Activated naive CD4-positive, alpha-beta T cell treated with anti-CD3 and anti-CD28 coated beads, Interleukin-2, amount 50 U/mL, for 24 hours (primary cell): ENCODE data around the gene SCN5A.

Source experiments
- H3K27ac Mint-ChIP-seq: one replicate; pipeline ENCODE4 v1.8.0; 2021; ENCODE audit warnings: mild to moderate bottlenecking, mixed read lengths
- H3K27me3 Mint-ChIP-seq: one replicate; pipeline ENCODE4 v1.8.0; 2021; ENCODE audit warnings: mixed read lengths
- H3K36me3 Mint-ChIP-seq: one replicate; pipeline ENCODE4 v1.8.0; 2021; ENCODE audit warnings: mixed read lengths
- H3K4me1 Mint-ChIP-seq: one replicate; pipeline ENCODE4 v1.8.0; 2021; ENCODE audit warnings: mixed read lengths
- H3K4me3 Mint-ChIP-seq: one replicate; pipeline ENCODE4 v1.8.0; 2021; ENCODE audit warnings: mild to moderate bottlenecking, mixed read lengths
- H3K9me3 Mint-ChIP-seq: one replicate; pipeline ENCODE4 v1.8.0; 2021; ENCODE audit warnings: mixed read lengths

SCN5A gene

DNA sequence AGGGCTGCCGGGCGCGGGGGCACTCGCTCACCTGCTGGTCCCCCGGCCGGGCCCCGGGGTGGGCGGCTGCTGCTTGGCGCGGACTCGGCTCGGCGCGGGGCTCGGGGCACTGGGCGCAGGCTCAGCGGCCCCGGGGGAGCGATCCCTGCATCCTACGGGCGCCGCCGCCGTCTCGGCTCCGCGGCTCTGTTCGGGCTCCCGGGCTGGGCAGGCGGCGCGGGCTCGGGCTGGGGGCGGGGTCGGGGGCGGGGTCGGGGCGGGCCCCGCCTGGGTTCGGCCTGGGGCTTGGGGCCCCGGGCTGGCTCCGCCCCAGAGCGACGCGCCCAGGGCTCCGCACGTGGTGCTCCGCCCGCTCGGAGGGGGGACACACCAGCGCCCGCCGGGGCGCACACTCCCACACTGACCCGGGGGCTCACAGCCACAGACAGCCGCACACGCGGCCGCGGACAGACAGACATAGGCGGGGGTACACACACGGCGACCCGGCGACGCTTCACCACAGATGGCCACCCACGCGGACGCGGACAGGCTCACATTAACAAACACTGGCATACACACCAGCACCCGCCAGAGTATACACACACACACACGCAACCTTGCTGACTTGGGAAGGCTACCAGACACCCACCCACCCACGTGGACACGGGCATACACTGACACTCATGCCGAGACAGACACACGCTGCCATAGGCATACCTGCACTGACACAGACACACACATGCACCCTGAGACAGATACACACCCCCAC is at the start of gene SCN5A:
TSS of gene SCN5A (minus strand) at position 188 of the 748 bp plus-strand sequence. CDS start 16,380 bp downstream, outside the sequence.
- no peaks in the 10 kb centered on the region for H3K36me3 Mint-ChIP-seq
- H3K27me3 Mint-ChIP-seq, result peaks cover 11% of the 10 kb centered on the region
- peak within 1 kb of the TSS; percentile 64 for H3K4me3 Mint-ChIP-seq
- no peaks in the 10 kb centered on the region for H3K9me3 Mint-ChIP-seq
- peak within 1 kb of the TSS; percentile 79 for H3K27ac Mint-ChIP-seq
- H3K4me1 Mint-ChIP-seq, result peaks cover 7% of the 10 kb centered on the region

DNA sequence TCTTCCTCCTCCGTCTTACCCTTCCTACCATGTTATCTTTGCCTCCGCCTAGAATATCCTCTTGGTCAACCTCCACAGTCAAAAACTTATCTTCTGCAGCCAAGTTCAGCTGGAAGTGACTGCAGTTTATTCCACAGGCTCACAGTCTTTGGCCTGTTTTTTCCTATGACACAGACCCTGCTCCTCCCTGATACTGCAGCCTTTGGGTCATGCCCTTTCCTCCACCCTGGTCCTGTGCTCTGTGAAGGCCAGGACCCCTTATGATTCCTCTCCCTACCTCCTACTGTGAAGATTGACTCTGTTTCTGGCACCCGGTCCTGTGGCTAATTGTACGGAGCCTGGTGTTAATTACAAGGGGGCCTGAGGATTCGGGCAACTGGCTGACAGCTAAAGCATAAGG is 49.3 kb upstream of the SCN5A start:
- H3K4me3 Mint-ChIP-seq, result no peak overlapping the region
- no peaks in the 10 kb centered on the region for H3K9me3 Mint-ChIP-seq
- peaks cover 4% of the 10 kb centered on the region for H3K27me3 Mint-ChIP-seq

DNA sequence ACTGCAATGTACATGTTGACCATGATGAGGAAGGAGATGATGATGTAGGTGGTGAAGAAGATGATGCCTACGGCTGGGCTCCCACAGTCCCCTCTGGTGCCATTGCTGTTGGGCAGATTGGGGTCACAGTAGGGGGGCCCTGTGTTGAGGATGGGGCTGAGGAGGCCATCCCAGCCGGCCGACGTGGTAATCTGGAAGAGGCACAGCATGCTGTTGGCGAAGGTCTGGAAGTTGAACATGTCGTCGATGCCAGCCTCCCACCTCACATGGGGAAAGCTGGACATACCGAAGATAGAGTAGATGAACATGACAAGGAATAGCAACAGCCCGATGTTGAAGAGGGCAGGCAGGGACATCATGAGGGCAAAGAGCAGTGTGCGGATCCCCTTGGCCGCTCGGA is 48.6 kb upstream of the SCN5A start:
- no peaks in the 10 kb centered on the region for H3K9me3 Mint-ChIP-seq

More for the DNA sequence above, 49.3 kb upstream of the SCN5A start:
- no peaks in the 10 kb centered on the region for H3K36me3 Mint-ChIP-seq
- H3K4me1 Mint-ChIP-seq, result no peaks in the 10 kb centered on the region
- H3K27ac Mint-ChIP-seq, result no peak overlapping the region

DNA sequence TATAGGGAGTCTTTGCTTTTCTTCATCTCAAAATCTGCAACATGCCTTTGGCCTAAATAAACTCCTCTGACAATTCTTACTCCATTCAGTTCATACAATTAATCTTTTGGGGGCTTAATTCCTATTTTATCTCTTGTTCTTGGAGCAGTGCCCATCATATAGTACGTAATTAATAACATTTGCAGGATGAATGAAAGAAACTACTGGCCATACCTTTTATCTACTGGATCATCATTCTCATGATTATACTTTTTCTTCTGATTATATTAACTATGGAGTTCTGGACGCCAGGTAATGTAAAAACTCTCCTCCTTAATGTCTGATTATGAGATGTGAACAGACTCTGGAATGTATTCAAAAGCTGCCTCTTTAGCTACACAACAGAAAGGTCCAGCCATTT is 46.5 kb upstream of the SCN5A start:
- Mint-ChIP-seq H3K4me1 (no peaks in the 10 kb centered on the region), H3K4me3 (no peak overlapping the region), H3K9me3 (no peaks in the 10 kb centered on the region), H3K27me3 (peaks cover 4% of the 10 kb centered on the region), H3K27ac (no peak overlapping the region), H3K36me3 (no peaks in the 10 kb centered on the region)

More for the DNA sequence above, 48.6 kb upstream of the SCN5A start:
- no peak overlapping the region for H3K4me3 Mint-ChIP-seq
- no peaks in the 10 kb centered on the region for H3K36me3 Mint-ChIP-seq
- peaks cover 4% of the 10 kb centered on the region for H3K27me3 Mint-ChIP-seq
- H3K4me1 Mint-ChIP-seq, result no peaks in the 10 kb centered on the region
- no peak overlapping the region for H3K27ac Mint-ChIP-seq

DNA sequence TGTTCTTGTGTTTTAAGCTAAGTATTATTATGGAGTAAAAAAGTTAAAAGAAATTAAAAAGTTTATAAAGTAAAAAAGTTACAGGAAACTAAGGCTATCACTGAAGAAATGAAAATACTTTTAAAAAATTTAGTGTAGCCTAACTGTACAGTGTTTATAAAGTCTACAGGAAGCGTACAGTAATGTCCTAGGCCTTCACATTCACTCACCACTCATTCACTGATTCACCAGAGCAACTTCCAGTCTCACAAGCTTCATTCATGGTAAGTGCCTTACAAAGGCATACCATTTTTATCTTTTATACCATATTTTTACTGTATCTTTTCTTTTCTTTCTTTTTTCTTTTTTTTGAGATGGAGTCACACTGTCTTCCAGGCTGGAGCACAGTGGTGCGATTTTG is 40.7 kb upstream of the SCN5A start:
- Mint-ChIP-seq H3K36me3 (no peaks in the 10 kb centered on the region), H3K4me3 (no peak overlapping the region), H3K27ac (no peak overlapping the region), H3K4me1 (no peaks in the 10 kb centered on the region), H3K9me3 (no peaks in the 10 kb centered on the region), H3K27me3 (no peaks in the 10 kb centered on the region)

DNA sequence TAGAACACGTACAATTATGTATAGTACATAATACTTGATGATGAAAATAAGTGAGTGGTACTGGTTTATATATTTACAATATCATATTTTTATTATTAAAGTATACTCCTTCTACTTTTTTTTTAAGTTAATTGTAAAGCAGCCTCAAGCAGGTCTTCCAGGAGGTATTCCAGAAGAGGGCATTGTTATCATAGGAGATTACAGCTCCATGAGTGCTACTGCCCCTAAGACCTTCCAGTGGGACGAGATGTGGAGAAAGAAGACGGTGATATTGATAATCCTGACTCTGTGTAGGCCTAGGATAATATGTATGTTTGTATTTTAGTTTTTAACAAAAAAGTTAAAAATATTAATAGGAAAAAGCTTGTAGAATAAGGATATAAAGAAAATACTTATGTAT is 40.3 kb upstream of the SCN5A start:
- Mint-ChIP-seq H3K27me3 (no peaks in the 10 kb centered on the region), H3K4me1 (no peaks in the 10 kb centered on the region), H3K36me3 (no peaks in the 10 kb centered on the region), H3K9me3 (no peaks in the 10 kb centered on the region), H3K27ac (no peak overlapping the region), H3K4me3 (no peak overlapping the region)

DNA sequence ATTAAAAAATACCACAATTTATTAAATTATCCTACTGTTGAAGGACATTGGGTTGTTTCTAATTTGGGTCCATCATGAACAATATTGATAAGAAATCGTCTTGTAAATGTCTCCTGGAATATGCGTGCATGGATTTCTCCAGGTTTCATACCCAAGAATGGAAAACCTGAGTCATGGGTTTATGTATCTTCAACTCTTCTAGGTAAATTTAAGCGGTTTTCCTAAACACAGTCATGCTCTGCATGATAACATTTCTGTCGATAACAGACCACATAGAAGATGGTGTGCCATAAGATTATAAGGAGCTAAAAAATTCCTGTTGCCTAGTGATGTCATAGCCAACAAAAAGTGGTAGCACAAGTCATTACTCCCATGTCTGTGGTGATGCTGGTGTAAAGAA is 39.9 kb upstream of the SCN5A start:
- Mint-ChIP-seq H3K27me3 (no peaks in the 10 kb centered on the region), H3K4me3 (no peak overlapping the region), H3K36me3 (no peaks in the 10 kb centered on the region)

DNA sequence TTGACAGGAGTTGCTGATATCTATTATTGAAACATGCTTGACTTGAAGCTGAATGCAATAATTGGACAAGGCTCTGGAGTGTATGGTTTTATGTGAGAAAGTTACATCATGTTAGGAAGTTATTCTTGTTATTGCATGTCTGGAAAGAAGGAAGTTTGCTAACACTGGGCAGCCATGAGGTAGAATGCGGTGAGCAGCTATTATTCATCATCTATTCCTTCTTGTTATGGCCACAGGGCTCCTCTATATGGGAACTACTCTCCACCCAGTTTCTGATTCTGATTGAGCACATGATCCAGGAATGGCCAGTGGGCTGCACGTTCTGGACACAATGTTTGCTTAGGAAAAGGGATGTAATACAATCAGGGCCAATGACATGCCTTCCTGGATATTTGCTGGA is 37.8 kb upstream of the SCN5A start:
- Mint-ChIP-seq H3K9me3 (no peaks in the 10 kb centered on the region), H3K4me3 (no peak overlapping the region), H3K27ac (no peak overlapping the region), H3K4me1 (no peaks in the 10 kb centered on the region), H3K36me3 (no peaks in the 10 kb centered on the region), H3K27me3 (no peaks in the 10 kb centered on the region)

More for the DNA sequence above, 39.9 kb upstream of the SCN5A start:
- H3K4me1 Mint-ChIP-seq, result no peaks in the 10 kb centered on the region
- no peak overlapping the region for H3K27ac Mint-ChIP-seq
- no peaks in the 10 kb centered on the region for H3K9me3 Mint-ChIP-seq

DNA sequence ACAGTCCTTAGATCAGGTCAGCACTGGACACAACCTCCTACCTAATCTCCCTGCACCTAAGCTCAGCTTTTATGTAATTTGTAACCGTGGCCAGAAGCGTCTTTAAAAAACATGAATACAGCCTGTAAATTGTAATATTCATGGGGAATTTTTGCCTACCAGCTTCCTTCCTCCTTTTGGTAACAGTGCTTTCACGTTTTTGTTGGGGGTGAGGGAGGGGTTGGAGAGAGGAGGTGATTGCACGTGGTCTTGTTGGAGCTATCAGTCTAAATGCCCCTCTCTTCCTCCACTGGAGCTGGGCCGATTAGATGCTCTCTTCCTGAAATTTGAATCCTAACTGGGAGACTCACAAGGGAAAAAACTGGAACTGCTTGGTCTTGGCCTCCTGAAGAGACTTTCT is 35.1 kb upstream of the SCN5A start:
- Mint-ChIP-seq H3K4me3 (no peak overlapping the region), H3K4me1 (no peaks in the 10 kb centered on the region), H3K9me3 (no peaks in the 10 kb centered on the region), H3K36me3 (no peaks in the 10 kb centered on the region), H3K27me3 (peaks cover 4% of the 10 kb centered on the region), H3K27ac (no peak overlapping the region)

DNA sequence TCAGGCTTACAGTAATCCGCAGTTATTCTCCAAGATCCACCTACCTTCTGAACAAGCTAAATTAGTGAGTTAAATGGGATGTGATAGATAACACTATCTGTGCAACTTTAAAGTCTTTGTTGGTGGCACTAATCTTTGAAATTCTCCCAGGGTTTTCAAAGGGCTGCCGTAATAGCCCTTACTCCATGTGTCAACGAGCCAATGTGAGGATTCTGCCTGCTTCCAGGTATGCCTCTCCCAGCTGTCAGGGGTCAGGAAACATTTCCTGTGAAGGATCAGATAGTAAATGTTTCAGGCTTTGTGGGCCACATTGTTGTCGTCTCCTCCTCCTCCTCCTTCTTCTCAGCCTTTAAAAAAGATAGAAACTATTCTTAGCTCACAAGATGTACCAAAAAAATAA is 20.2 kb upstream of the SCN5A start:
- no peaks in the 10 kb centered on the region for H3K4me1 Mint-ChIP-seq
- no peaks in the 10 kb centered on the region for H3K9me3 Mint-ChIP-seq
- H3K4me3 Mint-ChIP-seq, result no peak overlapping the region
- H3K27me3 Mint-ChIP-seq, result peaks cover 21% of the 10 kb centered on the region
- no peaks in the 10 kb centered on the region for H3K36me3 Mint-ChIP-seq
- H3K27ac Mint-ChIP-seq, result no peak overlapping the region

DNA sequence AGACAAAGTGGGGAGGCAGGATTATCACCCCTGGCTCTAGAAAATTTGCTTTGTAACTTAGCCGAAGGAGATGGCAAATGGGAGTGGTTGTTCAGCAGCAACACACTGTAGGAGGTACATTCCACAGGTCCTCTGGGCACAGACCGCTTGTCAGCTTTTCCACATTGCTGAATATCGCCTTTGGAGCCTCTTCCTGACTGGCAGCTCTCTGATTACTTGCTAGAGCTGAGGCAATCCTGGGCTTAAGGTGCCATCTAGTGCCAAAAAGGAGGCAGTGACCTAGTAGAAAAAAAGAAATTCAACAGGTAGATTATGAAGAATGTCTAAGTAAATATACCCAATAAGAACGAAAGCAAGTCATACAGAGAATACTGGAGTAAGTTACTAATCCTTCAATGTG is 13.1 kb upstream of the SCN5A start:
- H3K27me3 Mint-ChIP-seq, result peaks cover 35% of the 10 kb centered on the region
- peaks cover 11% of the 10 kb centered on the region for H3K9me3 Mint-ChIP-seq
- no peak overlapping the region for H3K27ac Mint-ChIP-seq
- H3K36me3 Mint-ChIP-seq, result no peaks in the 10 kb centered on the region
- no peaks in the 10 kb centered on the region for H3K4me1 Mint-ChIP-seq
- no peak overlapping the region for H3K4me3 Mint-ChIP-seq

DNA sequence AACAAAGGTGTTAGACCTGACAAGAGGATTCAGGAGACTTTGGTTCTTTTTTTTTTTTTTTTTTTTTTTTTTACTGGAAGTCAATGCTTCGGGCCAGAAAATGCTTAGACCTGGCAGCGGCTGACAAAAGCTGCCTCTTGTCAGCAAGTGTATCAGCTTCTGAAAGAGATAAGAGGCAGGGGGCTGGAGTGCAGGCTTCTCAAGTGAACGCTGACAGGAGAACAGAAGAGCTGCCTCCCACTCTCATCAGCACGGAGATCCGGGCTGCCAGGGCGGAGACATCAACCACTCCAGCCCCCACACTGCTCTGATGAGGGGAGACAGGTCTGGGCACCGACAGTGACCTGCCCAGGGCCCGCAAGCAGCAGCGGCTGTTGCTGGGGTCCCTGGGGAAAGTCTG is 9.4 kb upstream of the SCN5A start:
- Mint-ChIP-seq H3K27ac (no peak overlapping the region), H3K4me1 (peaks cover 4% of the 10 kb centered on the region), H3K27me3 (peaks cover 30% of the 10 kb centered on the region), H3K9me3 (peaks cover 11% of the 10 kb centered on the region), H3K36me3 (no peaks in the 10 kb centered on the region), H3K4me3 (no peak overlapping the region)

DNA sequence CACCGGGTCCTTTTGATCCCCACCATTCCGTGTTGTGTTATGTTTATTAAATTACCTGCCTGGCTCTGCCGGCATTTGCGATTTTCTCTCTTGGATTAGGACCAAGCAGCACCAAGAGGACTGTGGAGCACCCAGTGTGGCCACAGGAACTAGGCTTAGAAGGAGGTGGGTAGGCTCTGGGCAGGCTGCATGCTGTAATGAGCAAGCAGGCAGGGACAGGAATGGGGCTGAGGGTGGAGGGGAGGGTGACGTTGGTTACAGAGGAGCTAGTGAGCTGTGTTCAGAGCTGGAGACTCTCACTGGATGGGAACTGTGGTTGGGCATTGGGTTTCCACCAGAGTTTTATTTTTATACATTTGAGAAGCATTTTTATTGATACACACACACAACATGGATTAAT is 7.9 kb upstream of the SCN5A start:
- H3K27me3 Mint-ChIP-seq, result peaks cover 22% of the 10 kb centered on the region
- no peaks in the 10 kb centered on the region for H3K9me3 Mint-ChIP-seq
- H3K27ac Mint-ChIP-seq, result no peak overlapping the region
- no peaks in the 10 kb centered on the region for H3K36me3 Mint-ChIP-seq
- H3K4me1 Mint-ChIP-seq, result peaks cover 7% of the 10 kb centered on the region
- no peak overlapping the region for H3K4me3 Mint-ChIP-seq

DNA sequence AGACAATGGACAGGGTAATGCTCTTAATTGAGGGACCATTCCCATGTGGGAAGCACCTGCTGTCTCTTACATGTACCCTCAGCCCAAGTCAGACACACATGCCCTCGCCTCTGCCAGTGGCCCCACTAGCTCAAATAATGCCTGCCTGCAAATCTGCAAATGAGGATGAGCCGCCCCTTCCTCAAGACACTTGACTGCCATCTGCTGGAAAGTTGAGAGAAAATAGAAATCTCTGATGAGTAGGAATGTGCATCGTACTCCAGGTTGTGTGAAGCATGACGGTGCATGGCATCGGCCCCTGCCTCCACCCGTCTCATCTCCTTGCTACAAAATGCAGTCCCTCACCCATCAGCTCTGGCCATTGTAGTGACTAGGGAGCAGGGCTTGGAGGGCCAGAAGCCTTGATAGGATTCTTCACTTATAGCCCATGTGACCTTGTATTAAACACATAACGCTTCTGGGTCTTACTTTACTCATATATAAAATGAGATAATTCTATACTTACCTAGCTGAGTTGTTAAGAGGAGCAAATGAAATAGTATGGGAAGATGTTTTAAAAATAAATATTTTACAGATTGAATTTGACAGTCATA is 6.3 kb upstream of the SCN5A start:
- Mint-ChIP-seq H3K27me3 (peaks cover 18% of the 10 kb centered on the region), H3K4me3 (no peak overlapping the region), H3K9me3 (no peaks in the 10 kb centered on the region), H3K36me3 (no peaks in the 10 kb centered on the region), H3K27ac (no peak overlapping the region), H3K4me1 (peaks cover 7% of the 10 kb centered on the region)

DNA sequence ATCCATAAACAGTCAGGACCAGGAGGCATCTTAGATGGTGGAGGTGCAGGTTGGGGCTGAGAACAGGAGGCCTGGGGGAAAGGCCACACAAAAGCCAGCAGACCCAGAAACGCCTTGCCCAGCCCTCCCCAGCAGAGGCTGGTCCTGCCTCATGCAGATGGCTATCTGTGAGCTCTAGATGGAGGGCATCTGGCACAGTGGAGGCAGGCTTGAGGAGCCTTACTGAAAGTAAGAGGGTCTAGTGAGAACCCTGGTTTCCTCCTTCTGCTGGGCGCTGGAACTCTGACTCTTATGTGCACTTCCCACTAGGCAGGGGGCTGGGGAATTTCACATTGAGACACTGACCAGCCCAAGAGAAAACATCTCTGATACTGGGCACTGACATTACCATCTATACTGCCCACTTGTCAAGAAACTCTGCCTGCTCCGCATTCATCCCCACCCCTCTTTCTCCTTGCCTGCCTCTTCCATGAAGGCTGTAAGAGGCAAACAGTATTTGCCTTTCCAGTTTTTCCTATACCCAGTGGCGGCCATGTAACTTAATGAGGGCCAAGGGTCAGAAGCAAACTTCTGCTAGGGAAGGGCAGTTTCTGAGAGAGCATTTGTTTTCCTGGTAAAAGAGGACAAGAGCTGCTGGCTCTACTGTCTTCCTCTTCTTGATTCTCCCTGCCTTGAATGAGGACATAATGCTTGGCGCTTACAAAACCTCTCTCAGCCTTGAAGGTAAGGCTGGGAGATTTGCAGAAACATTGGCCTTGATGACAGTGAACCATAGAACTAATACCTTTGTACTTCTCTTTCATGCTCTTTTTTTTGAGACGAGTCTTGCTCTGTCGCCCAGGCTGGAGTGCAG is 4.4 kb upstream of the SCN5A start:
- Mint-ChIP-seq H3K9me3 (no peaks in the 10 kb centered on the region), H3K27me3 (peaks cover 16% of the 10 kb centered on the region), H3K4me3 (no peak overlapping the region)

DNA sequence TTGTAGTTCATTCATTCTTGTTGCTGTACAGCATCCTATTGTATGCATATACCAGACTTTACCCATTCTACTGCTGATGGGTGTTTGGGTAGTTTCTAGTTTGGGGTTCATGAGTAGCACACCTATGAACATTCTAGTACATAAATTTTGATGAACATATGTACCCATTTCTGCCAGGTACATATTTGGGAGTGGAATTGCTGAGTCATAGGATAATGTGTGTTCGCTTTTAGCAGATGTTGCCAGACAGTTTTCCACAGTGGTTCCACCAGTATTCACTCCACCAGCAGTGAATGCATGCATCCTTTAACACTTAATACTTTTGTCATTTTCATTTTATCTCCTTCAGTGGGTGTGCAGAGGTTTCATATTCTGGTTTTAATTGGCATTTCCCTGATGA is 3.4 kb upstream of the SCN5A start:
- no peaks in the 10 kb centered on the region for H3K36me3 Mint-ChIP-seq
- peaks cover 11% of the 10 kb centered on the region for H3K4me1 Mint-ChIP-seq
- H3K4me3 Mint-ChIP-seq, result no peak overlapping the region
- peaks cover 19% of the 10 kb centered on the region for H3K27me3 Mint-ChIP-seq
- H3K9me3 Mint-ChIP-seq, result no peaks in the 10 kb centered on the region
- H3K27ac Mint-ChIP-seq, result no peak overlapping the region

More for the DNA sequence above, 4.4 kb upstream of the SCN5A start:
- Mint-ChIP-seq H3K27ac (no peak overlapping the region), H3K36me3 (no peaks in the 10 kb centered on the region), H3K4me1 (peaks cover 7% of the 10 kb centered on the region)
